IgD-negative memory B cell (primary cell): ENCODE results near the gene ZNF341. TPM values are rescaled to one million over a fixed set of nuclear protein-coding genes. Genes with fewer than 3 reads are reported as not detected.
A peak's percentile ranks its signal among the peaks of the same experiment; 100 is the strongest.

ENCODE experiments used
- H3K27ac Mint-ChIP-seq, 3 donors: one replicate each; pipeline ENCODE4 v1.8.0; 2020 to 2022; ENCODE audit warnings: mild to moderate bottlenecking in 3 of 3, mixed read lengths in 3 of 3, moderate library complexity in 1 of 3
- H3K27me3 Mint-ChIP-seq: one replicate; pipeline ENCODE4 v1.8.0; 2021; ENCODE audit warnings: mixed read lengths
- H3K36me3 Mint-ChIP-seq: one replicate; pipeline ENCODE4 v1.8.0; 2020; ENCODE audit warnings: mild to moderate bottlenecking, mixed read lengths
- H3K4me1 Mint-ChIP-seq, 3 donors: one replicate each; pipeline ENCODE4 v1.8.0; 2020 to 2022; ENCODE audit warnings: mixed read lengths in 3 of 3, mild to moderate bottlenecking in 1 of 3
- H3K4me3 Mint-ChIP-seq, 4 donors: one replicate each; pipeline ENCODE4 v1.8.0; 2020 to 2022; ENCODE audit warnings: mild to moderate bottlenecking in 4 of 4, mixed read lengths in 4 of 4, moderate library complexity in 3 of 4
- H3K9me3 Mint-ChIP-seq, 3 donors: one replicate each; pipeline ENCODE4 v1.8.0; 2020 to 2021; ENCODE audit warnings: mixed read lengths in 3 of 3, mild to moderate bottlenecking in 1 of 3
- polyA plus RNA-seq: library from polyadenylated mRNA; unstranded; fragments of 300-500 nt; fragmentation: Illumina TruSeq; gene quantifications from one replicate; pipeline ENCODE4 v1.2.3, GENCODE V29; 2021

ZNF341 gene
- polyA plus RNA-seq, 1 donor from 2014 or later, result 5.7 TPM

DNA sequence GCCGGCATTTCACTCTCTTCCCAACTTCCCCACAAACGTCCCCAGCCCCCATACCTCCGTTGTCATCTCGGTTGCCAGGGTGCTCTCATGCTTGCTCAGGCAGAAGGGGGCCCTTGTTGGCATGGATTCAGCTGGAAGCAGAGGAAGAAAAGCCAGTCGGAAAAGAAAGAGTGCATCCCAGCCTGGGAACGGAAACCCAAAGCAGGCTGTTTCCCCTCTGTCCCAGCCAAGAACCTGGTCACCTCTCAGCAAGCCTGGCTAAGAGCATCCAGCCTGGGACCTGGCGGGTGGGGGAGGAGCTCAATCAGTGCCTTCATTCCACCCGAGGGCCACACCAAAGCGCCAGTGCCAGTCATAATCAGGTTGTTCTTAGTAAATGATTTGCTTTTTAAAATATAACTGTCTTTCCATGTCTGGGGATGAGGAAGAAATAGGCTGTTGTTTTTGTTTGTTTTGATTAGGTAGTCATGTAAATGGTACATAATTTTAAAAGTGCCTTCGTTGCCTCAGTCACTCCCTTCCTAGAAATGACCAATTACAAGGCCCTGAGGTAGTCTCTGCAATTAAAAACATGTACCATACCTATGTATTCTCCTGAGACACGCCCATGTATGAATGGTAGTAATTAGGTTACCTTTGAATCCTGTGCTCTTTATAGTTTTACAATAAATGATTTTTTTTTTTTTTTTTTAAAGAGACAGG, 100.5 kb downstream of the ZNF341 start:
- Mint-ChIP-seq H3K27me3 (no peaks in the 10 kb centered on the region), H3K4me3 (no peak overlapping the region), H3K4me1 (peaks cover 41 to 69% (median 61%) of the 10 kb centered on the region in 3 donors), H3K27ac (no peak overlapping the region), H3K9me3 (no peaks in the 10 kb centered on the region), H3K36me3 (peaks cover 4% of the 10 kb centered on the region)

DNA sequence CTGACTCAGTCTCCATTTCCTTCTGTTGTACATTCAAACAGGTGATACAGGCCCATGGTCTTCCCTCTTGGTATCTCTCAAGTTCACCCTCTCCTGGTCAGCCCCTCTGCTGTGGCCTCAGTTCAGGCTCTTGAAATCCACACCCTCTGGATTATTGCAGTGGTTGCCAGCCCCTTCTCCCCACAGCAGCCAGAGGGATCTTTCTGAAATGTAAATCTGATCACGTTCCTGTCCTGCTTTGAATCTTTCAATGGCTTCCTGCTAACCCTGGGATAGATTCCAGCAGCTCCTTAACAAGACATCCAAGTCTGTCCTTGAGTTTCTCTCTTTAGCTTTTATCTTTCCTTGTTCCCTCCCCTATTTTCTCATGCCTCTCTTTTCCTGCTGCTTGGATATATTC, 101.5 kb downstream of the ZNF341 start:
- H3K27ac Mint-ChIP-seq, result peak overlapping the region in 1 of 3 donors; percentile 29
- peaks cover 42 to 71% (median 62%) of the 10 kb centered on the region in 3 donors for H3K4me1 Mint-ChIP-seq
- H3K9me3 Mint-ChIP-seq, result no peaks in the 10 kb centered on the region
- H3K27me3 Mint-ChIP-seq, result no peaks in the 10 kb centered on the region
- no peak overlapping the region for H3K4me3 Mint-ChIP-seq
- H3K36me3 Mint-ChIP-seq, result peaks cover 4% of the 10 kb centered on the region

GRCh38 chr20:33835615-33836172, 103.9 kb downstream of the ZNF341 start:
- H3K9me3 Mint-ChIP-seq, result no peaks in the 10 kb centered on the region
- peaks cover 50 to 58% (median 58%) of the 10 kb centered on the region in 3 donors for H3K4me1 Mint-ChIP-seq
- H3K4me3 Mint-ChIP-seq, result no peak overlapping the region
- no peak overlapping the region for H3K27ac Mint-ChIP-seq
- H3K27me3 Mint-ChIP-seq, result no peaks in the 10 kb centered on the region
- peaks cover 3% of the 10 kb centered on the region for H3K36me3 Mint-ChIP-seq

GRCh38 chr20:33836277-33836676, 104.5 kb downstream of the ZNF341 start:
- H3K4me3 Mint-ChIP-seq, result peak overlapping the region in 1 of 4 donors; percentile 60
- no peaks in the 10 kb centered on the region for H3K27me3 Mint-ChIP-seq
- H3K4me1 Mint-ChIP-seq, result peaks cover 54 to 64% (median 61%) of the 10 kb centered on the region in 3 donors
- peaks cover 2% of the 10 kb centered on the region for H3K36me3 Mint-ChIP-seq
- H3K9me3 Mint-ChIP-seq, result no peaks in the 10 kb centered on the region
- H3K27ac Mint-ChIP-seq, result no peak overlapping the region

GRCh38 chr20:33837096-33837830, 105.5 kb downstream of the ZNF341 start:
- no peaks in the 10 kb centered on the region for H3K9me3 Mint-ChIP-seq
- H3K36me3 Mint-ChIP-seq, result peaks cover 2% of the 10 kb centered on the region
- no peaks in the 10 kb centered on the region for H3K27me3 Mint-ChIP-seq
- H3K27ac Mint-ChIP-seq, result peak overlapping the region in 1 of 3 donors; percentile 84
- H3K4me3 Mint-ChIP-seq, result peak overlapping the region in 1 of 4 donors; percentile 63
- peaks cover 59 to 67% (median 63%) of the 10 kb centered on the region in 3 donors for H3K4me1 Mint-ChIP-seq

DNA sequence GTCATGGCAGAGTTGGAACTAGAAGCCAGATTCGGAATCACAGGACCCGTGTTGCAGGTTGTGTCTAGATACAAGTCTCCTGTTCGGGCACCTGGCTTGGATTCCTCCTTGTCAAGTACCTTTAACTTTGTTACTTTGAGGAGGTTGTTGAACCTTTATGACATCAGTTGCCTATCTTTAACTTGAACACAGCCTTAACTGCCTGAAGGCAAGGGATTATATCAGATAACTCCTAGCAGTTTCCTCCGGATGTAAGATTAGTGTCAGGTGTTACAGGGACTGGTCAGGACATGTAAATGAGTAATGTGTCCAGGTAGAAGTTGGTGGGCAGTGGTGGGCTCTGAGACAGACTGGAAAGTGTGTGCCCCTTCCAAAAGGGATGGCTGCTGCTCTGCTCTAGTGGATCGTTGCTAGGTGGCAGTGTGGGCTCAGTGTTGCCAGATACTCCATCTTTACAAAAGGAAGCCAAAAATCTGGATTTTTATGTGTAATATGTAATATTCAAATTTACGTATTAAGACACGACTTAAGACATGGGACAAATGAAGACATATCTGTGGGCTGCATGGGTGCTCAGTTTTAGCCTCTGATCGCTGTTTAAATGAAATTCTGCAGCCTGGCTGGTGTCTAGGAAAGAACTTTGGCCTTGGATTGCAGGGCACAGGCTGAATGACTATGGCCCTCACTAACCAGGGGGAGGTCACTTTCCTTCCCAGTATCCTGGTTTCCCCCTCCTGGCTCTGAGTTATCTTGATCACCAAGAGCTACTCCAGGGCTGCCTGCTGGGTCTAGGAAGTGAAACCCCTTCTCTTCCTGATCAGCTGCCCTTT, 106.5 kb downstream of the ZNF341 start:
- no peaks in the 10 kb centered on the region for H3K36me3 Mint-ChIP-seq
- no peak overlapping the region for H3K27ac Mint-ChIP-seq
- H3K9me3 Mint-ChIP-seq, result no peaks in the 10 kb centered on the region
- peak overlapping the region in 1 of 4 donors; percentile 34 for H3K4me3 Mint-ChIP-seq
- peaks cover 67 to 74% (median 69%) of the 10 kb centered on the region in 3 donors for H3K4me1 Mint-ChIP-seq
- no peaks in the 10 kb centered on the region for H3K27me3 Mint-ChIP-seq

- peaks cover 75 to 78% (median 77%) of the 10 kb centered on the region in 3 donors for H3K4me1 Mint-ChIP-seq
- no peaks in the 10 kb centered on the region for H3K9me3 Mint-ChIP-seq
- H3K27me3 Mint-ChIP-seq, result no peaks in the 10 kb centered on the region
- no peak overlapping the region for H3K4me3 Mint-ChIP-seq
- H3K27ac Mint-ChIP-seq, result peak overlapping the region in 1 of 3 donors; percentile 33
- no peaks in the 10 kb centered on the region for H3K36me3 Mint-ChIP-seq
Observed at GRCh38 chr20:33839591-33839990, 107.8 kb downstream of the ZNF341 start.

DNA sequence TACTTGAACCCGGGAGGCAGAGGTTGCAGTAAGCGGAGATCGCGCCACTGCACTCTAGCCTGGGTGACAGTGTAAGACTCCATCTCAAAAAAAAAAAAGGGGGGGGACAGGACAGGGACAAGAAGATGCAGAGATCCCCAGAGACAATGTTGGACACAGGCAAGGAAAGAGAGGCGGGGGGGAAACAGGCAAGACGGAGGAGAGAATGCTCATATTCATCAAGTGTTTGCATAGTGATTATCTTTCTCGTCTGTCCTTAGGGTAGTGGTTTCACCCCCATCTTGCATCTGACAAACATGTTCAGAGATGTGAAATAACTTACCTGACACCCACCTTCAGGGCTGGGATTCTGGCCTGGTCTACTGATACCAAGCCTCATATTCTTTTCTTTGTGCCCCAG, 108.4 kb downstream of the ZNF341 start:
- H3K27me3 Mint-ChIP-seq, result no peaks in the 10 kb centered on the region
- H3K4me3 Mint-ChIP-seq, result peak overlapping the region in 1 of 4 donors; percentile 23
- H3K9me3 Mint-ChIP-seq, result no peaks in the 10 kb centered on the region
- H3K4me1 Mint-ChIP-seq, result peaks cover 74 to 78% (median 75%) of the 10 kb centered on the region in 3 donors
- no peaks in the 10 kb centered on the region for H3K36me3 Mint-ChIP-seq
- H3K27ac Mint-ChIP-seq, result peak overlapping the region in 2 of 3 donors; percentile 9 to 11

GRCh38 chr20:33840759-33841435, 109.1 kb downstream of the ZNF341 start:
- peaks cover 67 to 78% (median 75%) of the 10 kb centered on the region in 3 donors for H3K4me1 Mint-ChIP-seq
- peak overlapping the region in 1 of 4 donors; percentile 67 for H3K4me3 Mint-ChIP-seq
- H3K27ac Mint-ChIP-seq, result peak overlapping the region in 2 of 3 donors; percentile 9 to 63
- no peaks in the 10 kb centered on the region for H3K9me3 Mint-ChIP-seq
- no peaks in the 10 kb centered on the region for H3K27me3 Mint-ChIP-seq
- H3K36me3 Mint-ChIP-seq, result no peaks in the 10 kb centered on the region

DNA sequence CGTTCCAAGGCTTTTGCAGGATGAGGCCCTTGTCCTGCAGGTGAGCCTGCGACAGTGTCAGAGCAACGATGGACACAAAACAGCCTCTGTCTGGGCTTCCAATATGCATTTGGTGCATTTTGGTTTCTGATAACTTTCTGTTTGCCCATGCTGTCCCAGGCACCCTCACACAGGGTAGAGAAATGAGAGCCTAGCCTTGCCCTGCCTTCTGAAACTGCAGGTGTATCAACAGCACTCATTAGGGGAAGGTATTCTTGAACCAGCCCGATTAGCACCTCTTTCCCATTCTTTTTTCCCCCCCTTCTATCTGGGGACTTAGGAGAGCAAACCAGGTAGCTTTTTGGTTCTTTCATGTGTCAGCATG, 109.6 kb downstream of the ZNF341 start:
- no peak overlapping the region for H3K4me3 Mint-ChIP-seq
- no peaks in the 10 kb centered on the region for H3K36me3 Mint-ChIP-seq
- no peaks in the 10 kb centered on the region for H3K27me3 Mint-ChIP-seq
- H3K27ac Mint-ChIP-seq, result peak overlapping the region in 1 of 3 donors; percentile 48
- H3K4me1 Mint-ChIP-seq, result peaks cover 67 to 79% (median 74%) of the 10 kb centered on the region in 3 donors
- H3K9me3 Mint-ChIP-seq, result no peaks in the 10 kb centered on the region

Other genes with a start within 250 kb of the ZNF341 start
- gene CBFA2T2, start 241.9 kb upstream of the ZNF341 start, polyA plus RNA-seq, result 22.8 TPM
- gene C20orf144, start 69.7 kb upstream of the ZNF341 start, polyA plus RNA-seq, result not detected
- gene ACTL10, start 65.1 kb upstream of the ZNF341 start, polyA plus RNA-seq, result 12.0 TPM
- 4.1 TPM for gene NECAB3, start 57.6 kb upstream of the ZNF341 start, polyA plus RNA-seq
- 0.43 TPM for gene E2F1, start 45.6 kb upstream of the ZNF341 start, polyA plus RNA-seq
- 16.2 TPM for gene PXMP4, start 11.7 kb upstream of the ZNF341 start, polyA plus RNA-seq
- 11.8 TPM for gene CHMP4B, start 79.4 kb downstream of the ZNF341 start, polyA plus RNA-seq